Measurements from ENCODE around the gene ADAMTSL2.

DNA sequence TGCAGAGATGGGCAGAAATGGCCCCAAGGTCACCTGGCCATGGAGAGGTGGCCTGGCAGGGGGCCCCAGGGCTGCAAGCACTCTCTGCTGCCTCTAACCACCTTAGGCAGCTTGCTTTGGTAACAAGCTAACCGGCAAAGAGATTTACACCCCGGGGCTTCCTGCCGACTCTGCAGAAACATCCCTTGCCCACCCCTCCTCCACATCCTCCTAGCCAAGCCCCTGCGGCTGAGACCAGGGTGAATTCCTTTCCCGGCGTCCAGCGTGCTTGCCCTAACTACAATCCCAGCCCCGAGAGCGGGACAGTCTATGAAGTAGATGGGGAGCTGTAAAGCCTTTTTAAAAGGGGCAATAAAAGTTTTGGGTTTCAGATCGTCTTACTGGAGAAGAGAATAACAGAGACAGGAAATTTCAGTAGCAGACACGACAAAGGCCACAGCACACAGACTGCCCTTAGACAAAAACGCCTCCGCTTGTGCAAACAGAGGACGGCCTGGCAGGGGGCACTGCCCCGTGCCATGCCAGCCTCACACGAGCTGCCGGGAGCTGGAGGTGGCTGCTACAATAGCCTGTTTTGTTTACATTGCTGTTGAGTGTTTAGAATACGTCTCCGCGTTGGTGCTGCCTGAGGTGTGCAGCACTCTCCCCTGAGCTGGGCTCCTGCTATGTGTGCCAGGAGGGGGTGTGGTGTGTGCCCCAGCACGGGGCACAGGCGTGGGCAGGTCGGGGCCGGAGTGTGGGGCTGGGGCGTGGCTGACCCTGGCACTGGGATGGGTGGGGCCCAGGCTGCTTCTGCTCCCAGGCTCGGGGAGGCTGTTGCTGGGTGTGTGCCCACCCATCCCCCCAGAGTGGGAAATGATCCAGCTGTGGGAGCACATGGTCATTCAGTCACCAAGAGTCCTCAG lies 25.1 kb upstream of the ADAMTSL2 start:
- TF ChIP-seq EP300 (IDR thresholded peaks at IDR 0.05; ENCODE audit: borderline replicate concordance) (no peak), ZBTB7A (IDR thresholded peaks at IDR 0.05; ENCODE audit: low read depth) (no peak), TEAD4 (IDR thresholded peaks at IDR 0.05) (no peak), TAF1 (IDR thresholded peaks at IDR 0.05; ENCODE audit: low read depth) (no peak)
- TF ChIP-seq, protein P1, sequence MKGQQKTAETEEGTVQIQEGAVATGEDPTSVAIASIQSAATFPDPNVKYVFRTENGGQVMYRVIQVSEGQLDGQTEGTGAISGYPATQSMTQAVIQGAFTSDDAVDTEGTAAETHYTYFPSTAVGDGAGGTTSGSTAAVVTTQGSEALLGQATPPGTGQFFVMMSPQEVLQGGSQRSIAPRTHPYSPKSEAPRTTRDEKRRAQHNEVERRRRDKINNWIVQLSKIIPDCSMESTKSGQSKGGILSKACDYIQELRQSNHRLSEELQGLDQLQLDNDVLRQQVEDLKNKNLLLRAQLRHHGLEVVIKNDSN (IDR thresholded peaks at IDR 0.05): no peak
- TF ChIP-seq, protein P2, sequence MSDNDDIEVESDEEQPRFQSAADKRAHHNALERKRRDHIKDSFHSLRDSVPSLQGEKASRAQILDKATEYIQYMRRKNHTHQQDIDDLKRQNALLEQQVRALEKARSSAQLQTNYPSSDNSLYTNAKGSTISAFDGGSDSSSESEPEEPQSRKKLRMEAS (IDR thresholded peaks at IDR 0.05): no peak
